GM18519 (cell line): ENCODE results near the gene POTEJ.
"Not testable (repeated sequence)": the region's sequence is repeated elsewhere in the genome, so short reads cannot be mapped to it uniquely, and the experiment has no call there.

ENCODE experiments used
- ATAC-seq: cut with Tn5 transposase; IDR thresholded peaks from one replicate; pipeline ENCODE4 v1.9.1; 2021; ENCODE audit warnings: mild to moderate bottlenecking, moderate library complexity; ENCODE audit not compliant: unreplicated experiment, low FRiP score

Gene POTEJ

GRCh38 chr2:130611140-130611539 lies at the start of gene POTEJ:
TSS of gene POTEJ (plus strand) at chr2:130611440. CDS start at chr2:130611533, 93 bp downstream.
- not testable (repeated sequence) for ATAC-seq

GRCh38 chr2:130566165-130566564 lies 45.1 kb upstream of the POTEJ start:
- ATAC-seq = not testable (repeated sequence)

- not testable (repeated sequence) for ATAC-seq
Observed at GRCh38 chr2:130571929-130572328, 39.3 kb upstream of the POTEJ start.

GRCh38 chr2:130574230-130574629 lies 37.0 kb upstream of the POTEJ start:
- ATAC-seq = not testable (repeated sequence)

- not testable (repeated sequence) for ATAC-seq
Observed at GRCh38 chr2:130576209-130576784, 34.9 kb upstream of the POTEJ start.

- ATAC-seq = not testable (repeated sequence)
Observed at GRCh38 chr2:130577559-130577958, 33.7 kb upstream of the POTEJ start.

- ATAC-seq = not testable (repeated sequence)
Observed at GRCh38 chr2:130579121-130579520, 32.1 kb upstream of the POTEJ start.

GRCh38 chr2:130581491-130581890 lies 29.7 kb upstream of the POTEJ start:
- ATAC-seq = not testable (repeated sequence)

- not testable (repeated sequence) for ATAC-seq
Observed at GRCh38 chr2:130582970-130583369, 28.3 kb upstream of the POTEJ start.

- not testable (repeated sequence) for ATAC-seq
Observed at GRCh38 chr2:130583582-130583981, 27.7 kb upstream of the POTEJ start.

GRCh38 chr2:130584726-130585125 lies 26.5 kb upstream of the POTEJ start:
- not testable (repeated sequence) for ATAC-seq

- ATAC-seq = not testable (repeated sequence)
Observed at GRCh38 chr2:130588688-130589458, 22.4 kb upstream of the POTEJ start.

GRCh38 chr2:130590170-130590841 lies 20.9 kb upstream of the POTEJ start:
- ATAC-seq = not testable (repeated sequence)

- ATAC-seq = not testable (repeated sequence)
Observed at GRCh38 chr2:130590842-130591359, 20.3 kb upstream of the POTEJ start.

GRCh38 chr2:130592791-130593414 lies 18.3 kb upstream of the POTEJ start:
- not testable (repeated sequence) for ATAC-seq

GRCh38 chr2:130594011-130594410 lies 17.2 kb upstream of the POTEJ start:
- not testable (repeated sequence) for ATAC-seq

- ATAC-seq = not testable (repeated sequence)
Observed at GRCh38 chr2:130596757-130597156, 14.5 kb upstream of the POTEJ start.

GRCh38 chr2:130597994-130598393 lies 13.2 kb upstream of the POTEJ start:
- ATAC-seq = not testable (repeated sequence)

GRCh38 chr2:130598463-130598862 lies 12.8 kb upstream of the POTEJ start:
- ATAC-seq = not testable (repeated sequence)

- ATAC-seq = not testable (repeated sequence)
Observed at GRCh38 chr2:130599393-130599792, 11.8 kb upstream of the POTEJ start, which contains the start of gene CFC1. TSS of gene CFC1 (minus strand) at chr2:130599575. CDS start at chr2:130599287, 288 bp downstream.
